ENCODE measurements around the gene P3H2.
A peak's percentile ranks its signal among the peaks of the same experiment; 100 is the strongest.

Gene P3H2

GRCh38 chr3:190016966-190017365 is 103.7 kb downstream of the P3H2 start:
- no peak for DNase-seq

GRCh38 chr3:190014940-190015339 is 105.8 kb downstream of the P3H2 start:
- no peak for DNase-seq

- no peak for DNase-seq
Measured at GRCh38 chr3:190013943-190014924, 106.5 kb downstream of the P3H2 start.

DNA sequence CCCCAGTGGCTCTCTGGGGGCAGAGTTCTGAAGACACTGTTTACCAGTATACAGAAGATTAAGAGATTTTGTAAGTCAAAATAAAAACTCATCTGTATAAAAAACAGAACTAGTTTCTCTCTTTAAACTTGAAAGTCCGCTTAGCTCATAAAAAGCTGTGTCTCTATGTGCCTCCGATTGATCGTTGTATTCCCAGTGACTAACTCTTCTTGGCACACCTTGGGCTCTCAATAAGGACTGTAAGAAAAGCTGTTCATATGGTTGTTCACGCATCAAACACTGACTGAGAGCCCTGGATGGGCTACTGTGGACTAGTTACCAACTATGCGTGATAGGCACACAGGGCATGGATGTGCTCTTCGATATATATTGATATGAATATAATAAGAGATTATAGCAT is 107.9 kb downstream of the P3H2 start:
- no peak for DNase-seq

DNA sequence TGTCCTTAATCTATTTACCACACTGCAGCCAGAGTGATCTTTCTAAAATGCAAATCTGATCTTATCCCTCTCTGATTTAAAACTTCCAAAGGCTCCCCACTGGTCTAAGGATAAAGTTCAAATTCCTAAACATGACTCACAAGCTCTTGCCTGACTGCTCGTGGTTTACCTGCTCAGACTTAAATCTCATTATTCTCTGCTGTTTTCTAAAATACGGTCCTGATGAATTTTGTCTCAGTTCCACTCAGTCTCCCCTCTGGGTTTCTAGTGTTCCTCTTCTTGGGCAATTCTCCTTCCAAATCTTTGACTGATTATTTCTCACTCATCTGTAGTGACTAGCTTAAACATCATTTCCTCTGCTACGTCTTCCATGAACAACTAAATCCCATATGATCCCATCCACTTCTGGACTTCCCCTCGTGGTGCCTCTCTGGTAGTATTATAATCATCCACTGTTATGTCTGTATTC is 108.3 kb downstream of the P3H2 start:
- no peak for DNase-seq

DNA sequence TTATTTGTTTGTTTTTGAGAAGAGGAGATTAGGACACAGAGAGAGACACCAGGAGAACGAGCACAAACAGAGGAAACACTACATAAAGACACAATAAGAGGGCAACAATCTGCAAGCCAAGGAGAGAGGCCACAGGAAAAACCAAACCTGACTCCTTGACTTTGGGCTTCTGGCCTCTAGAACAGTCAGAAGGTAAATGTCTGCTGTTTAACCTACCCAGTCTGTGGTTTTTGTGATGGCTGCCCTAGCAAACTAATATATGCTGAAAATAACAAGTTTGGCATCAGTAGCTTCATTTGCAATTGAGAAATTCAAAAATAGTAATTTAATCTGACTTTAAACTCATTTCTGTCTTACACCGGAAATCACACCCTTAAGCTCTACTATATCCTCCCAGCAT is 110.2 kb downstream of the P3H2 start:
- no peak for DNase-seq

DNA sequence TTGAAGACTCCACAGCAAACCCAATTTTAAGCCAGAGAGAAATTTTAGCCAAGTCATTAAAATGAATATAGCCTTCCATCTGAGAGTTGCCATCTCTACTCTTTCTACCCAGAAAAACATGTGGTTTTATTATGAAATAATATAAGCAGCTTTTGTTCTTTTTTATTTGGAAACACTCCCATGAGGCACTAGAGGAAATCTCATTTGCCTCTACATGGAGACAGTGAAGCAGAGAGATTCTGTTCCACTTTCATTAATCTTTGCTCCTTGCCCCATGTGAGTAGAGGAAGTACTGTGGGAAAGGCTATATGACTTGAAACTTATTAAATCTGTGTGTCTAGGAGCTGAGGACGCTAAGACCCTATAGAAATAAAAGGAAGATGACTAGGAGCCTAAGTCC is 111.1 kb downstream of the P3H2 start:
- no peak for DNase-seq

DNA sequence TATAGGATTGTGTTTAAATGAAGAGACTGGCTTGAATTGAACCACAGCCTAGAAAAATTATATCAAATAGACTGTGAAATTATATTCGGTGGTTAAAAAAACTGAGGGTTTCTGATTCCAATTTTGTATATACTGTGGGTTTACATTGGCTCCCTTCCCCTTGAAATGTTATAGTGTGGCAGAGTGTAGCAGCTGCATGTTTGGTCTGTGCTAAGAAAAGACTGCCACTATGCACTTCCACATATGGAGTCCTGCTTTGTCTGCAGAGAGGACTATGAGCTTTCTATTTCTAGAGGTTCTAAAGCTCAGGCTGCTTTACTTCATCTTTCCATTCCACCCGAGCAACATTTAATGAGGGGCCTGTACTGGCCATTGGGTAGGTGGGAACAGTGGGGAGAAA is 112.3 kb downstream of the P3H2 start:
- DNase-seq, result no peak

DNA sequence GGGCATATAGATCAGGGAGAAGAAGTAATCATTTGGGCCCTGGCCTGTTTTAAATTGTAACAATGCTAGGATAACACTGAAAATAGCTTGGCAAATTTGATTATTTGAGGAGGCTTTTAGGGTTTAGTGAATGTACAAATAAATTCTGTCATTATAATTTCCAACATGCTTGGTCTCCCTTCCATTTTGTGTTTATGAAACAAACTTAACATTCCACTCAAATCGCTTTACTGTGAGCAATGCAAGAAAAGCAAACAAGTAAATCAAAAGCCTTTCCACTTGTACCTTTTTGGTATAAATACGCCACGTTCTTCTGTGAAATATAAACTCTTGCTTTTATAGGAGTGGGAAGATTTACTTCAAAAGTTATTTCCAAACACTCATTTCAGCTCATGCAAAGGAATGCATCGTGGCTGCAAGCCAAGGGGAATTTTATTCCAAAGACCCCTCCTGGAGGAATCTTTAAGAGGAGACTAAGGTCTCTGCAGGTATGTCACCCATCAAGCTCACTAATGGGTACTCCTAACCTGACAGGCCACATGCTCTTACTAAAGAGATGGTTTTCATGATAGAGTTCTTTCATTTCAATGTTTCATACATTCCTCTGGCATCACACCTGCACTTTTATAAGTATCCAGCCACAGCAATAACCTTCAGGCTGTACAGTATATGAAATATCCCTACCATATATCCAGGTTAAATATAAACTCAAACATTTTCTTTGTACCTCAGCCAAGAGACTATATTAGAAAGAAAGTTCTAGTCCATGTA is 115.2 kb downstream of the P3H2 start:
- no peak for DNase-seq

- DNase-seq, result no peak
Measured at GRCh38 chr3:190004656-190005055, 116.0 kb downstream of the P3H2 start.

- no peak for DNase-seq
Measured at GRCh38 chr3:190003681-190004123, 117.0 kb downstream of the P3H2 start.

- DNase-seq, result no peak
Measured at GRCh38 chr3:190003068-190003467, 117.6 kb downstream of the P3H2 start.

GRCh38 chr3:190001426-190001825 is 119.3 kb downstream of the P3H2 start:
- DNase-seq, result no peak

- DNase-seq, result no peak
Measured at GRCh38 chr3:190000861-190001196, 119.9 kb downstream of the P3H2 start.

DNA sequence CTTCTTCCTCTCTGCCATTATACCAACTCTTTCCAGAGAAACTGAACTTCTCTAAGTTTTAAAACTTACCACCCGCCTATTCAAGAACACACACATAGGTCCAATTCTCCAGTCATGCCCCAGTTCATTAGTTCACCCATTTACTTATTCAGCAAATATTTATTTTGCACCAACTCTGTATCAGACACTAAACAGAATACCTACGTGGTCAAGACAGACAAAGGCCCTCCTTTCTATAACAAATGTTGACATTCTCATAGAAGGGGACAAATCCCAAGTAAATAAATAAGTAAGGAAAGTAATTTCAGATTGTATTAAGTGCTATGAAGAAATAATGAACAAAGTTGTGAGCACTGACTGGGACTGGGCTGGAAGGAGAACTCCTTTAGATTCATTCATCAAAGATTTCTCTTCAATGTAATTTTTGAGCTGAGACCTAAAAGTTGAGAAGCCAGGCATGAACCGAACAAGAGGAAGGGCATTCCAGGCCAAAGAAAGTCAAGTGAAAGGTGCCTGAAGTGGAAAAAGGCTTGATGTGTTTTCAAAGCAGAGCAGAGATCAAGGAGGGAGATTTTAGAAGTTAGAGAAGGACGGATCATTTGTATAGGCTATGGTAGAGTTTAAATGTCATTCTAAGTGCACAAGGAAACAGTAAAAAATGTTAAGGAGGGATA is 120.4 kb downstream of the P3H2 start:
- no peak for DNase-seq

DNA sequence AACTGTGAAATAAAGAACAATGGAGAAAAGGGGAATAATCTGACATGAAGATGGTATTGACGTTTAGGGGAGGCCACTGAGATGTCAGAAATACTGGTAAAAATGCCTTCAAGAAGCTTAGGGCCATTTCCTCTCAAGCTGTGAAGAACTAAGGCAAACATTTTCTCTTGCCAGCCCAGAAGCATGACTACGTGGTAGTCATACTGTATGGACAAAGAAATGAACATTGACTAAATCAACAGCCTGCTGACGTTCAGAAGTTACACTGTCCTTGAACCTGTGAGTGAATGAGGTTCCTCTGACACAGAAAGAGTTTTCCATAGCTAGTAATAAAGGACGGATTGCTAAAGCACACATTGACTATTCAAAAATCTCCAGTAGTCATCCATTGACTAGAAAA is 121.0 kb downstream of the P3H2 start:
- no peak for DNase-seq

DNA sequence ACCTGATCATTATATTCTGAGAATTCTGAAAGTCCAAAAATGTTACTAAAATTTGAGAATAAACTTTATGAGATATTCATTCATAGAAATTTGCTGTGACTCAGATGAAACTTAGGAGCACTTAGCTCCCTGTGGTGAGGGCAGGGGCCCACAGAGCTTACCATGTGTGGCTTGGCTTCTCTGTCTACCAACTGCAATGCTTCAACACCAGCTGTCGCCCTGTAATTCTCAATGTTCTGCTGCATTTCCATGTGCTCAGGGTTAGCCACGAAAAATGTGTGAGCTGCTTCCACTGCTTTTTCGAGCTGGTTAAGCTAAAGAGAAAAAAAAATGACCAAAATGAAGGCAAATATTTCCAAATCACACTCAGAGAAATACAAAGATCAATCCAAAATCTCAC is 125.6 kb downstream of the P3H2 start:
- peak; percentile 6 for DNase-seq

- DNase-seq, result no peak
Measured at GRCh38 chr3:189990826-189991225, 129.9 kb downstream of the P3H2 start.

DNA sequence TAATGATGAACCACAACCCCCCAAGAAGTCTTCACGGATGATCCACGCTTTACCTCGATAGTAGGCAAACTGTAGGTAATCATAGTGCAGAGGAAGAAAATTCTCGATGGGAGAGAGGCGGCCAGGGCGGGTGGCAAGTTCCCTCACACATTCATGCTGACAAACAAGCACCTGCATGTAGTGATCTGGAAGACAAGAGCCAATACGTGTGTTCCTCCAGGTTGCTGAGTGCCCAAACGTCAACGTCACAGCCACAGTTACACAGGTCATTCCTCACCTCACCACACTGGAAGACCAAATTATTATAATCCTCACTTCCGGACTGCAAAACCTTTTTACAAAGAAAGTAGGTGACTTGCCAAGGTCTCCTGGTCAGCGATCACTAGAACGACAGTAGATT is 131.8 kb downstream of the P3H2 start:
- no peak for DNase-seq

- DNase-seq, result no peak
Measured at GRCh38 chr3:189988322-189988721, 132.4 kb downstream of the P3H2 start.

GRCh38 chr3:189985948-189986347 is 134.7 kb downstream of the P3H2 start:
- no peak for DNase-seq

- no peak for DNase-seq
Measured at GRCh38 chr3:189983612-189984011, 137.1 kb downstream of the P3H2 start.

- DNase-seq, result no peak
Measured at GRCh38 chr3:189982321-189982945, 138.3 kb downstream of the P3H2 start.

Measured in activated CD4-positive, alpha-beta T cell treated with anti-CD3 and anti-CD28 coated beads for 48 hours (primary cell).